ENCODE data around the gene TRIM66.

DNA sequence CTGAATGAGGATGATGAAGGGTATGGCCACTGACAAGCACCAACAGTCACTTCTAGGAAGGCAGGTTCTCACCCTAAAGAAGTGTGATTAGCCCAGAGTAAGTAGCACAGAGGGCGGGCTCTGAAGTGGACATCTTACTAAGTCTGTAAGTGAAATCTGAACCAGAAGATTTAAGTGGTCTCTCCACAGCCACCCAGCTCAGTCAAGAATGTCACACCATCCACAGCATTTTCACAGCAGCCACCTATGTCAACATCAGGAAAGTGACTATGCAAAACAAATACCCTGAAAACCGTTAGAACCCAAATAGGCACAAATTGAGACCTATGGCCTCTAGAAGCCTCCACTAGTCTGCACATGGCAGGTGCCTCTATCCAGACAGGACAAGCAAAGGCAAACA lies 65.4 kb downstream of the TRIM66 start:
- TF ChIP-seq POLR2A (IDR thresholded peaks at IDR 0.05; ENCODE audit: low read length), result no peak
- TF ChIP-seq GATA1 (IDR thresholded peaks at IDR 0.05; ENCODE audit: low read depth, low read length), result no peak
